Measurements from ENCODE around the gene RPTOR.

DNA sequence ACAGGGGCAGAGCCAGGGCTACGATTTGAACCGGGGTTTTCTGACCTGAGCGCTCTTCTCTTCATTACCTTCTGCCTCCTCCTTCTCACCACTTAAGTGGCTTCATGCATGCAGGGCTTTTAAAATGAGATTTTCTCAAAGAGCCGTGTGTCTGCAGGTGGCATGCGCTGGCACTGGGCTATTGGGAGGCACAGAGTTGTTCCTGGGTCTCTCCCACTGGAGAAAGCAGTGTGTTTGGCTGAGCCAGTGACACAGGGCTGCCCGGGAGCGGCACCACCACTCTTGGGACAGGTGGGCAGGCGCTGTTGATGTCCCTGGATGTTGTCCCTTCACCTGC, 228.2 kb downstream of the RPTOR start:
- TF ChIP-seq MYB (IDR thresholded peaks at IDR 0.05; ENCODE audit: borderline replicate concordance, low read depth, low read length) (no peak), NFIC (IDR thresholded peaks at IDR 0.05; ENCODE audit: low read depth, low read length) (no peak), EP300 (IDR thresholded peaks at IDR 0.05; ENCODE audit: borderline replicate concordance in 1 of 2, control insufficient read depth in 1 of 2, low read depth in 2 of 2, low read length in 2 of 2) (no peak), YBX1 (IDR thresholded peaks at IDR 0.05) (no peak), POLR2A (IDR thresholded peaks at IDR 0.05; ENCODE audit: low read depth, low read length) (no peak), ZBED1 (IDR thresholded peaks at IDR 0.05; ENCODE audit: borderline replicate concordance) (no peak), SIN3A (IDR thresholded peaks at IDR 0.05; ENCODE audit: low read depth, low read length) (no peak), EZH2 (IDR thresholded peaks at IDR 0.05; ENCODE audit: borderline replicate concordance, control insufficient read depth, low read depth, low read length) (no peak)
- TF ChIP-seq, protein P1, sequence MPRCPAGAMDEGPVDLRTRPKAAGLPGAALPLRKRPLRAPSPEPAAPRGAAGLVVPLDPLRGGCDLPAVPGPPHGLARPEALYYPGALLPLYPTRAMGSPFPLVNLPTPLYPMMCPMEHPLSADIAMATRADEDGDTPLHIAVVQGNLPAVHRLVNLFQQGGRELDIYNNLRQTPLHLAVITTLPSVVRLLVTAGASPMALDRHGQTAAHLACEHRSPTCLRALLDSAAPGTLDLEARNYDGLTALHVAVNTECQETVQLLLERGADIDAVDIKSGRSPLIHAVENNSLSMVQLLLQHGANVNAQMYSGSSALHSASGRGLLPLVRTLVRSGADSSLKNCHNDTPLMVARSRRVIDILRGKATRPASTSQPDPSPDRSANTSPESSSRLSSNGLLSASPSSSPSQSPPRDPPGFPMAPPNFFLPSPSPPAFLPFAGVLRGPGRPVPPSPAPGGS (IDR thresholded peaks at IDR 0.05; ENCODE audit: borderline replicate concordance, insufficient read depth, low read depth, low read length, poor library complexity, severe bottlenecking) = no peak
- TF ChIP-seq, protein P2, sequence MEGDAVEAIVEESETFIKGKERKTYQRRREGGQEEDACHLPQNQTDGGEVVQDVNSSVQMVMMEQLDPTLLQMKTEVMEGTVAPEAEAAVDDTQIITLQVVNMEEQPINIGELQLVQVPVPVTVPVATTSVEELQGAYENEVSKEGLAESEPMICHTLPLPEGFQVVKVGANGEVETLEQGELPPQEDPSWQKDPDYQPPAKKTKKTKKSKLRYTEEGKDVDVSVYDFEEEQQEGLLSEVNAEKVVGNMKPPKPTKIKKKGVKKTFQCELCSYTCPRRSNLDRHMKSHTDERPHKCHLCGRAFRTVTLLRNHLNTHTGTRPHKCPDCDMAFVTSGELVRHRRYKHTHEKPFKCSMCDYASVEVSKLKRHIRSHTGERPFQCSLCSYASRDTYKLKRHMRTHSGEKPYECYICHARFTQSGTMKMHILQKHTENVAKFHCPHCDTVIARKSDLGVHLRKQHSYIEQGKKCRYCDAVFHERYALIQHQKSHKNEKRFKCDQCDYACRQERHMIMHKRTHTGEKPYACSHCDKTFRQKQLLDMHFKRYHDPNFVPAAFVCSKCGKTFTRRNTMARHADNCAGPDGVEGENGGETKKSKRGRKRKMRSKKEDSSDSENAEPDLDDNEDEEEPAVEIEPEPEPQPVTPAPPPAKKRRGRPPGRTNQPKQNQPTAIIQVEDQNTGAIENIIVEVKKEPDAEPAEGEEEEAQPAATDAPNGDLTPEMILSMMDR (IDR thresholded peaks at IDR 0.05 in 2 of 3, conservative IDR thresholded peaks at IDR 0.05 in 1 of 3; ENCODE audit: control insufficient read depth in 2 of 3, extremely low read depth in 1 of 3, insufficient read depth in 1 of 3, low read depth in 3 of 3, low read length in 3 of 3) = no peak
